Measurements from ENCODE around the gene ZBTB4. TPM values are rescaled to one million over a fixed set of nuclear protein-coding genes. Genes with fewer than 3 reads are reported as not detected.

ZBTB4 gene
- total and polyA plus RNA-seq, 9 of the 15 experiments (the other 6 are each of a cell fraction or from before 2014, with no cell fraction given) = 0.92 to 6.9 (median 3.3) TPM

DNA sequence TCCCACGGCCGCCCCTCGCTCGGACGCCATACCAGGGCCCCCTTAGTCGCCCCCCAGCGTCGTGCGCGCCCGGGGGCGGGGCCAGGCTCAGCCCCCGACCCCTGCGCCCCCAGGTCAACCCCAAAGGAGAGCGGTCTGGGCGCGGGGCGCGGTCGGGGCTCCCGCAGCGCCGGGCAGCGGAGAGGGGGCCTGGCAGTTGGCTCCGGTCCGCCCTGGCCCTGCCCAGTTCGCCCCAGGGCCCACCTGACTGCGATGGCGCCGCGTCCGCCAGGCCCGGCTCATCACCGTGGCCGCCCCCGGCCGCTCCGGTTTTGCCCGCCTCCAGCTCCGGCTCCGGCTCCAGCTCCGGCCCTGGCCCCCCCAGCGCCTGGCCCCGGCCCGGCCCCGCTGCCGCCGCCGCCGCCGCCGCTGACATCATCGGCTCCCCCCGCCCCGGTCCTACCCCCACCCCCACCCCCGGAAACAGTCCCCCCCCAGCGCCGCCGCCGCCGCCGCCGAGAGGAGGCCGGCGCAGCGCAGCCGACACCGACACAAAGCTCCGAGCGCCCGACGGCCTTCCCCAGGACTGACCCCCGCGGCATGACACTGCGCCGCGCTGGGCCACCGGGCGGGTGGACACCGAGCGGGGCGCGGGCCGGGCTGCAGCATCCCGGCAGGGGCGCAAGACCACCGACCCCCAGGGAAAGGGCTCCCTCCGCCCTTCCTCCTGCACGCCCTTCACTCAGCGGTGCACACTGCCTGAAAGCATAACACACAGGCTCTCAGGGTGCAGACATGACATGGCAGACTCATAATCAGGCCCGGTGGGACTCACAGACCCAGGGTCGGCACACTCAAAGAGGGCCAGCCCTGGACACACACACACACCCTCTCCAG lies at the start of gene ZBTB4 (continued):
- no peak for TF ChIP-seq TBP (optimal IDR thresholded peaks at IDR 0.05; ENCODE audit: low read depth, low read length)
- TF ChIP-seq, protein P1, sequence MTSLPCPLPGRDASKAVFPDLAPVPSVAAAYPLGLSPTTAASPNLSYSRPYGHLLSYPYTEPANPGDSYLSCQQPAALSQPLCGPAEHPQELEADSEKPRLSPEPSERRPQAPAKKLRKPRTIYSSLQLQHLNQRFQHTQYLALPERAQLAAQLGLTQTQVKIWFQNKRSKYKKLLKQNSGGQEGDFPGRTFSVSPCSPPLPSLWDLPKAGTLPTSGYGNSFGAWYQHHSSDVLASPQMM (CRISPR knock-in tag; IDR thresholded peaks at IDR 0.05) = no peak
- TF ChIP-seq ZNF347 (CRISPR knock-in tag; IDR thresholded peaks at IDR 0.05; ENCODE audit: low read depth) = no peak
- no peak for TF ChIP-seq ZNF140 (CRISPR knock-in tag; IDR thresholded peaks at IDR 0.05)
- TF ChIP-seq, protein P2, sequence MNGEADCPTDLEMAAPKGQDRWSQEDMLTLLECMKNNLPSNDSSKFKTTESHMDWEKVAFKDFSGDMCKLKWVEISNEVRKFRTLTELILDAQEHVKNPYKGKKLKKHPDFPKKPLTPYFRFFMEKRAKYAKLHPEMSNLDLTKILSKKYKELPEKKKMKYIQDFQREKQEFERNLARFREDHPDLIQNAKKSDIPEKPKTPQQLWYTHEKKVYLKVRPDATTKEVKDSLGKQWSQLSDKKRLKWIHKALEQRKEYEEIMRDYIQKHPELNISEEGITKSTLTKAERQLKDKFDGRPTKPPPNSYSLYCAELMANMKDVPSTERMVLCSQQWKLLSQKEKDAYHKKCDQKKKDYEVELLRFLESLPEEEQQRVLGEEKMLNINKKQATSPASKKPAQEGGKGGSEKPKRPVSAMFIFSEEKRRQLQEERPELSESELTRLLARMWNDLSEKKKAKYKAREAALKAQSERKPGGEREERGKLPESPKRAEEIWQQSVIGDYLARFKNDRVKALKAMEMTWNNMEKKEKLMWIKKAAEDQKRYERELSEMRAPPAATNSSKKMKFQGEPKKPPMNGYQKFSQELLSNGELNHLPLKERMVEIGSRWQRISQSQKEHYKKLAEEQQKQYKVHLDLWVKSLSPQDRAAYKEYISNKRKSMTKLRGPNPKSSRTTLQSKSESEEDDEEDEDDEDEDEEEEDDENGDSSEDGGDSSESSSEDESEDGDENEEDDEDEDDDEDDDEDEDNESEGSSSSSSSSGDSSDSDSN (IDR thresholded peaks at IDR 0.05; ENCODE audit: borderline replicate concordance in 1 of 2, low read depth in 2 of 2, low read length in 2 of 2) = 0 out of 4 replicates have a peak, but pooled peaks of 1 of the 2 experiments have one; percentile 31
- TF ChIP-seq TGIF2 (CRISPR knock-in tag; IDR thresholded peaks at IDR 0.05) = 0 out of 2 replicates have a peak, but pooled peaks have one; percentile 15
- TF ChIP-seq, protein P3, sequence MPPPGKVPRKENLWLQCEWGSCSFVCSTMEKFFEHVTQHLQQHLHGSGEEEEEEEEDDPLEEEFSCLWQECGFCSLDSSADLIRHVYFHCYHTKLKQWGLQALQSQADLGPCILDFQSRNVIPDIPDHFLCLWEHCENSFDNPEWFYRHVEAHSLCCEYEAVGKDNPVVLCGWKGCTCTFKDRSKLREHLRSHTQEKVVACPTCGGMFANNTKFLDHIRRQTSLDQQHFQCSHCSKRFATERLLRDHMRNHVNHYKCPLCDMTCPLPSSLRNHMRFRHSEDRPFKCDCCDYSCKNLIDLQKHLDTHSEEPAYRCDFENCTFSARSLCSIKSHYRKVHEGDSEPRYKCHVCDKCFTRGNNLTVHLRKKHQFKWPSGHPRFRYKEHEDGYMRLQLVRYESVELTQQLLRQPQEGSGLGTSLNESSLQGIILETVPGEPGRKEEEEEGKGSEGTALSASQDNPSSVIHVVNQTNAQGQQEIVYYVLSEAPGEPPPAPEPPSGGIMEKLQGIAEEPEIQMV (tag; conservative IDR thresholded peaks at IDR 0.05; ENCODE audit: low read depth) = no peak
- TF ChIP-seq, protein P4, sequence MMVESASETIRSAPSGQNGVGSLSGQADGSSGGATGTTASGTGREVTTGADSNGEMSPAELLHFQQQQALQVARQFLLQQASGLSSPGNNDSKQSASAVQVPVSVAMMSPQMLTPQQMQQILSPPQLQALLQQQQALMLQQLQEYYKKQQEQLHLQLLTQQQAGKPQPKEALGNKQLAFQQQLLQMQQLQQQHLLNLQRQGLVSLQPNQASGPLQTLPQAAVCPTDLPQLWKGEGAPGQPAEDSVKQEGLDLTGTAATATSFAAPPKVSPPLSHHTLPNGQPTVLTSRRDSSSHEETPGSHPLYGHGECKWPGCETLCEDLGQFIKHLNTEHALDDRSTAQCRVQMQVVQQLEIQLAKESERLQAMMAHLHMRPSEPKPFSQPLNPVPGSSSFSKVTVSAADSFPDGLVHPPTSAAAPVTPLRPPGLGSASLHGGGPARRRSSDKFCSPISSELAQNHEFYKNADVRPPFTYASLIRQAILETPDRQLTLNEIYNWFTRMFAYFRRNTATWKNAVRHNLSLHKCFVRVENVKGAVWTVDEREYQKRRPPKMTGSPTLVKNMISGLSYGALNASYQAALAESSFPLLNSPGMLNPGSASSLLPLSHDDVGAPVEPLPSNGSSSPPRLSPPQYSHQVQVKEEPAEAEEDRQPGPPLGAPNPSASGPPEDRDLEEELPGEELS (CRISPR knock-in tag; IDR thresholded peaks at IDR 0.05; ENCODE audit: borderline replicate concordance) = peak; percentile 65; the same call in 1 of the 2 replicates
- TF ChIP-seq, protein P5, sequence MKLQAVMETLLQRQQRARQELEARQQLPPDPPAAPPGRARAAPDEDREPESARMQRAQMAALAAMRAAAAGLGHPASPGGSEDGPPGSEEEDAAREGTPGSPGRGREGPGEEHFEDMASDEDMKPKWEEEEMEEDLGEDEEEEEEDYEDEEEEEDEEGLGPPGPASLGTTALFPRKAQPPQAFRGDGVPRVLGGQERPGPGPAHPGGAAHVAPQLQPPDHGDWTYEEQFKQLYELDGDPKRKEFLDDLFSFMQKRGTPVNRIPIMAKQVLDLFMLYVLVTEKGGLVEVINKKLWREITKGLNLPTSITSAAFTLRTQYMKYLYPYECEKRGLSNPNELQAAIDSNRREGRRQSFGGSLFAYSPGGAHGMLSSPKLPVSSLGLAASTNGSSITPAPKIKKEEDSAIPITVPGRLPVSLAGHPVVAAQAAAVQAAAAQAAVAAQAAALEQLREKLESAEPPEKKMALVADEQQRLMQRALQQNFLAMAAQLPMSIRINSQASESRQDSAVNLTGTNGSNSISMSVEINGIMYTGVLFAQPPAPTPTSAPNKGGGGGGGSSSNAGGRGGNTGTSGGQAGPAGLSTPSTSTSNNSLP (IDR thresholded peaks at IDR 0.05; ENCODE audit: borderline replicate concordance, low read depth, low read length) = no peak
- TF ChIP-seq, protein P6, sequence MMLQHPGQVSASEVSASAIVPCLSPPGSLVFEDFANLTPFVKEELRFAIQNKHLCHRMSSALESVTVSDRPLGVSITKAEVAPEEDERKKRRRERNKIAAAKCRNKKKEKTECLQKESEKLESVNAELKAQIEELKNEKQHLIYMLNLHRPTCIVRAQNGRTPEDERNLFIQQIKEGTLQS (IDR thresholded peaks at IDR 0.05) = no peak
- TF ChIP-seq, protein P6 (CRISPR knock-in tag; conservative IDR thresholded peaks at IDR 0.05) = no peak
- TF ChIP-seq, protein P7, sequence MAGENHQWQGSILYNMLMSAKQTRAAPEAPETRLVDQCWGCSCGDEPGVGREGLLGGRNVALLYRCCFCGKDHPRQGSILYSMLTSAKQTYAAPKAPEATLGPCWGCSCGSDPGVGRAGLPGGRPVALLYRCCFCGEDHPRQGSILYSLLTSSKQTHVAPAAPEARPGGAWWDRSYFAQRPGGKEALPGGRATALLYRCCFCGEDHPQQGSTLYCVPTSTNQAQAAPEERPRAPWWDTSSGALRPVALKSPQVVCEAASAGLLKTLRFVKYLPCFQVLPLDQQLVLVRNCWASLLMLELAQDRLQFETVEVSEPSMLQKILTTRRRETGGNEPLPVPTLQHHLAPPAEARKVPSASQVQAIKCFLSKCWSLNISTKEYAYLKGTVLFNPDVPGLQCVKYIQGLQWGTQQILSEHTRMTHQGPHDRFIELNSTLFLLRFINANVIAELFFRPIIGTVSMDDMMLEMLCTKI (IDR thresholded peaks at IDR 0.05; ENCODE audit: partially characterized antibody) = no peak
